Smooth muscle cell (in vitro differentiated cells): Measurements from ENCODE around the gene SGTA. TPM values are rescaled to one million over a fixed set of nuclear protein-coding genes. Genes with fewer than 3 reads are reported as not detected.
"Not testable (repeated sequence)": the region's sequence is repeated elsewhere in the genome, so short reads cannot be mapped to it uniquely, and the experiment has no call there.

Source experiments
- DNase-seq: peaks from one replicate; lab custom pipeline; 2025; ENCODE audit not compliant: unreplicated experiment; lab: John Stamatoyannopoulos, UW
- H2AFZ ChIP-seq: fragments of 200-600 bp; sonication (generic); 2 replicates; pipeline ENCODE4 v1.6.0; 2016; ENCODE audit warnings: antibody characterized with exemption, low read depth, mild to moderate bottlenecking
- H3F3A ChIP-seq: fragments of 200-600 bp; sonication (generic); 2 replicates; pipeline ENCODE4 v1.6.0; 2017; ENCODE audit warnings: antibody characterized with exemption, low read depth
- H3K27ac ChIP-seq: fragments of 200-600 bp; sonication (generic); 2 replicates; pipeline ENCODE4 v1.5.1; 2016; ENCODE audit warnings: low read depth, mild to moderate bottlenecking
- H3K27me3 ChIP-seq: fragments of 200-600 bp; sonication (generic); 2 replicates; pipeline ENCODE4 v1.6.1; 2016; ENCODE audit warnings: low read depth, mild to moderate bottlenecking
- H3K36me3 ChIP-seq: fragments of 200-600 bp; sonication (generic); 2 replicates; pipeline ENCODE4 v1.5.1; 2016; ENCODE audit warnings: low read depth
- H3K4me1 ChIP-seq: fragments of 200-600 bp; sonication (generic); 2 replicates; pipeline ENCODE4 v1.5.1; 2016; ENCODE audit warnings: low read depth
- H3K4me2 ChIP-seq: fragments of 200-600 bp; sonication (generic); 2 replicates; pipeline ENCODE4 v1.6.0; 2016; ENCODE audit warnings: mild to moderate bottlenecking
- H3K4me3 ChIP-seq: fragments of 200-600 bp; sonication (generic); 2 replicates; pipeline ENCODE4 v1.5.1; 2016; ENCODE audit warnings: mild to moderate bottlenecking
- H3K79me2 ChIP-seq: fragments of 200-600 bp; sonication (generic); 2 replicates; pipeline ENCODE4 v1.6.0; 2016; ENCODE audit warnings: low read depth, mild to moderate bottlenecking
- H3K9ac ChIP-seq: fragments of 200-600 bp; sonication (generic); 2 replicates; pipeline ENCODE4 v1.6.0; 2016; ENCODE audit warnings: low read depth
- H3K9me3 ChIP-seq: fragments of 200-600 bp; sonication (generic); replicated peaks from 2 replicates; pipeline ENCODE4 v1.5.1; 2016; ENCODE audit warnings: low read depth
- H4K20me1 ChIP-seq: fragments of 200-600 bp; sonication (generic); 2 replicates; pipeline ENCODE4 v1.6.0; 2016; ENCODE audit warnings: low read depth
- WGBS: methylation state at CpG from one replicate; pipeline ENCODE4 v1.1.7; 2016; ENCODE audit warnings: low lambda C conversion rate; 5-methylcytosine and 5-hydroxymethylcytosine counted together
- polyA plus RNA-seq: library from polyadenylated mRNA; unstranded; fragments of >200 nt; fragmentation: Nextera tagmentation; extraction: Ambion mirVana; gene quantifications from 2 replicates; pipeline ENCODE4 v1.2.1, GENCODE V29; 2016
- total RNA-seq: library from RNA; depleted of rRNA; stranded (reverse); fragments of >200 nt; gene quantifications from 2 replicates; pipeline ENCODE4 v1.2.3, GENCODE V29; 2014
- TF ChIP-seq, protein P1 (sequence below): fragments of 200-600 bp; sonication (generic); IDR thresholded peaks from 2 replicates; pipeline ENCODE4 v1.5.1; 2017; ENCODE audit warnings: borderline replicate concordance, mild to moderate bottlenecking, antibody characterized with exemption; ENCODE audit not compliant: insufficient read depth, poor library complexity, severe bottlenecking

Gene SGTA
- total and polyA plus RNA-seq, 2 experiments from 2014 or later, result 34.4 to 71.2 TPM

DNA sequence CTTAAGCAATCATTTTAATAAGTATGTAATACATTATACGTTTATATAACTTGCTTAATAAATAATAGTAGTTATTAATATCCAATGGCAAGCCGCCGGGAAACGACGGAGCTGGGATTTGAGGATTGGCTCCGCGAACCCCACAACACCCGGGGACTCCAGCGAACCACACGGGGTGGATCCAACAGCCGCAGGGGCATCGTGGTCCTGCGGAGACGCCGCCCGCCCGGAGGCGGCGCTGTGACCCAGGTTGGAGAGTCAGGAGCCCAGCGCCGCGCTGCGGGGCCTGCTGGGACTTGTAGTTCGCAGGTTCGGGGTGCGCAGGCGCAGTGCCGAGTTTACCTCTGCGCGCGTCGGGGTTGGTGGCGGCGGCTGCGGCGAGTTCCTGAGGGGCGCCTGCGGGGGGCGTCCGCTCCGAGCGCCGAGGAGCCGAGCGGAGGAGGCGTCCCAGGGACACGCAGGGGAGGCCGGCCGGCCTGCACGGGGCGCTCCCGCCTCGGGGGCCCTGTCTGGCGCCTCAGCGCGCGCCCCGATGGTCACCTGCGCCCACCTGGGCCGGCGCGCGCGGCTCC, 36.6 kb upstream of the SGTA start, which contains the start of gene ZNF554:
TSS of gene ZNF554 (plus strand) at position 329 of the 572 bp plus-strand sequence. CDS start at position 533, 204 bp downstream.
- H4K20me1 ChIP-seq, result no peaks in the 10 kb centered on the region

DNA sequence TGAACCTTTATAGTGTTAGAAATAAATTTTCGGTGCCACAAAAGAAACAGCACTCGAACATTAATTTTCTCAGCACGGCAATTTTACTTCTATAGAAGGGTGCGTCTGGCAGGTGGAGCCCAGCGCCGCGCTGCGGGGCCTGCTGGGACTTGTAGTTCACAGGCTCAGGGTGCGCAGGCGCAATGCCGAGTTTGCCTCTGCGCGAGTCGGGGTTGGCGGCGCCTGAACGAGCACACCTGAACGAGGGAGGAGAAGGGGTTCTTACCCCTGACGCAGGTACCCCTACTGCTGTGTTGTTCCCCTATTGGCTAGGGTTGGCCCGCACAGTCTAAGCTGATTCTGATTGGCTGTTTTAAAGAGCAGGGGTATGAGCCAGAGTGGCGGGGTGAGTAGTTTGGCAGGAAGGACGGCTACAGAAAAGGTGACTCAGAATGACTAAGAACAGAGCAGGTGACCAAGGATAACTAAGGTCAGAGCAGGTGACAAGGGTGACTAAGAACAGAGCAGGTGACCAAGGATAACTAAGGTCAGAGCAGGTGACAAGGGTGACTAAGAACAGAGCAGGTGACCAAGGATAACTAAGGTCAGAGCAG, 34.3 kb upstream of the SGTA start:
- peak overlapping the region; percentile 65 for H3K27ac ChIP-seq
- H3K4me2 ChIP-seq, result peak overlapping the region; percentile 81
- H3K79me2 ChIP-seq, H3K4me1 ChIP-seq, H3K27me3 ChIP-seq, H3F3A ChIP-seq, H2AFZ ChIP-seq, H4K20me1 ChIP-seq, H3K36me3 ChIP-seq, H3K9me3 ChIP-seq: not testable (repeated sequence)
- peak overlapping the region; percentile 62 for H3K9ac ChIP-seq
- 19% methylated on average over 22 of the region's 22 CpGs for WGBS
- peak; percentile 1 for DNase-seq
- peak overlapping the region; percentile 40 for H3K4me3 ChIP-seq

More for the DNA sequence above, 36.6 kb upstream of the SGTA start, which contains the start of gene ZNF554:
- WGBS, result under 1% methylated on average over 54 of the region's 64 CpGs
- DNase-seq, result peak; percentile 89
- no peaks in the 10 kb centered on the region for H3K27me3 ChIP-seq
- TF ChIP-seq, protein P1, sequence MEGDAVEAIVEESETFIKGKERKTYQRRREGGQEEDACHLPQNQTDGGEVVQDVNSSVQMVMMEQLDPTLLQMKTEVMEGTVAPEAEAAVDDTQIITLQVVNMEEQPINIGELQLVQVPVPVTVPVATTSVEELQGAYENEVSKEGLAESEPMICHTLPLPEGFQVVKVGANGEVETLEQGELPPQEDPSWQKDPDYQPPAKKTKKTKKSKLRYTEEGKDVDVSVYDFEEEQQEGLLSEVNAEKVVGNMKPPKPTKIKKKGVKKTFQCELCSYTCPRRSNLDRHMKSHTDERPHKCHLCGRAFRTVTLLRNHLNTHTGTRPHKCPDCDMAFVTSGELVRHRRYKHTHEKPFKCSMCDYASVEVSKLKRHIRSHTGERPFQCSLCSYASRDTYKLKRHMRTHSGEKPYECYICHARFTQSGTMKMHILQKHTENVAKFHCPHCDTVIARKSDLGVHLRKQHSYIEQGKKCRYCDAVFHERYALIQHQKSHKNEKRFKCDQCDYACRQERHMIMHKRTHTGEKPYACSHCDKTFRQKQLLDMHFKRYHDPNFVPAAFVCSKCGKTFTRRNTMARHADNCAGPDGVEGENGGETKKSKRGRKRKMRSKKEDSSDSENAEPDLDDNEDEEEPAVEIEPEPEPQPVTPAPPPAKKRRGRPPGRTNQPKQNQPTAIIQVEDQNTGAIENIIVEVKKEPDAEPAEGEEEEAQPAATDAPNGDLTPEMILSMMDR, result peak; percentile 88
- H3K27ac ChIP-seq, result no peak within 1 kb of the TSS
- no peaks in the 10 kb centered on the region for H3K36me3 ChIP-seq
- peak within 1 kb of the TSS; percentile 94 for H3K4me3 ChIP-seq
- H3F3A ChIP-seq, result no peaks in the 10 kb centered on the region
- peak within 1 kb of the TSS; percentile 66 for H3K9ac ChIP-seq
- H3K79me2 ChIP-seq, result peaks cover 5% of the 10 kb centered on the region
- no peaks in the 10 kb centered on the region for H3K9me3 ChIP-seq
- H3K4me1 ChIP-seq, result no peaks in the 10 kb centered on the region
- H2AFZ ChIP-seq, result peak within 1 kb of the TSS; percentile 78
- H3K4me2 ChIP-seq, result peak within 1 kb of the TSS; percentile 98

DNA sequence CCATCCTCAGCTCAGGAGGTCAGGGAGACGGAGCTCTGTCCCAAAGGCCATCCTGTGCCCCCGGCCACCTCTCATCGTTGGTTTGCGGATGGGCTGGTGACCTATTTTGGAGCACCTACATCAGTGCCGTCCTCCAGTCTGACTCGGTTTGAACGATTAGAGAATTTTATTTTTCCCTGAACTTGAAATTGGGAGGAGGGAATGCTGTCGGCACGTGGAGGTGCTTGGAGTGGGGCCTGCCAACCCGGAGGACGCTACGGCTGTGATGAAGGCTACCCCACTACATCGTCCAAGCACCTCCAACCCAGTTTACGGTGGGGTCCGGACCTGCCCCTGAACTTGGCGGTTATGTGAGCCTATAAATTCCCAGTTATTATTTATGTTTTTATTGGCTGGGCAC, 33.6 kb upstream of the SGTA start:
- Histone ChIP-seq H3K27me3 (no peaks in the 10 kb centered on the region), H3K9me3 (no peaks in the 10 kb centered on the region), H3K27ac (no peak overlapping the region), H3K9ac (no peak overlapping the region), H3K79me2 (peaks cover 5% of the 10 kb centered on the region), H4K20me1 (no peaks in the 10 kb centered on the region), H3K4me1 (no peaks in the 10 kb centered on the region), H3K4me2 (no peak overlapping the region), H2AFZ (no peak overlapping the region), H3K4me3 (peak overlapping the region; percentile 40), H3K36me3 (no peaks in the 10 kb centered on the region), H3F3A (no peaks in the 10 kb centered on the region)
- TF ChIP-seq, protein P1, result no peak
- DNase-seq, result no peak
- 93% methylated on average over 16 of the region's 16 CpGs for WGBS

DNA sequence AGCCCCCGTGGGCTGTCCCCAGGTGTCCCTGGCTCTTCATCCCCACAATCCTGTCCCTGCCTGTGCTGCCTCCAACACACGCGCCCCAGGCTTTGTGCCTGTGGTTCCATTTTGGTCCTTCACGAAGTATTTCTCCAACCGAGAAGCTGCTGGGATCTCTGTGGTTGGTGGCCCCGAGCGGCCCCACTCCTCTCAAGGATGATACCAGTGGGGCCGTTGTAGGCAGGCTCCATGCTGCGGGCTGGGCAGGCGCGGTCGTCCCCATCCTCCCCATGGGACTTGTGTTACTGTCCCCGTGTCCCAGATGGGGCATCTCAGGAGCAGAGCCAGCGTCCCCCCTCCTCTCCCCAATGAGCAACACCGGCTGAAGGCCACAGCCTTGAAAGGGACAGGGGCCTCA, 32.9 kb upstream of the SGTA start:
- H3F3A ChIP-seq, result no peaks in the 10 kb centered on the region
- no peak overlapping the region for H3K9ac ChIP-seq
- H4K20me1 ChIP-seq, result no peaks in the 10 kb centered on the region
- H3K4me3 ChIP-seq, result no peak overlapping the region
- WGBS, result 93% methylated on average over 15 of the region's 15 CpGs
- no peaks in the 10 kb centered on the region for H3K9me3 ChIP-seq
- no peak overlapping the region for H2AFZ ChIP-seq
- no peaks in the 10 kb centered on the region for H3K36me3 ChIP-seq
- no peak overlapping the region for H3K27ac ChIP-seq
- H3K27me3 ChIP-seq, result no peaks in the 10 kb centered on the region
- no peaks in the 10 kb centered on the region for H3K4me1 ChIP-seq
- H3K79me2 ChIP-seq, result peaks cover 5% of the 10 kb centered on the region
- no peak for DNase-seq
- no peak overlapping the region for H3K4me2 ChIP-seq
- TF ChIP-seq, protein P1, result no peak
